Measurements from ENCODE around the gene ATP2A2. TPM values are rescaled to one million over a fixed set of nuclear protein-coding genes. Genes with fewer than 3 reads are reported as not detected.
A peak's percentile ranks its signal among the peaks of the same experiment; 100 is the strongest.

Gene ATP2A2
- total RNA-seq, 1 experiment from 2014 or later: 239 TPM

DNA sequence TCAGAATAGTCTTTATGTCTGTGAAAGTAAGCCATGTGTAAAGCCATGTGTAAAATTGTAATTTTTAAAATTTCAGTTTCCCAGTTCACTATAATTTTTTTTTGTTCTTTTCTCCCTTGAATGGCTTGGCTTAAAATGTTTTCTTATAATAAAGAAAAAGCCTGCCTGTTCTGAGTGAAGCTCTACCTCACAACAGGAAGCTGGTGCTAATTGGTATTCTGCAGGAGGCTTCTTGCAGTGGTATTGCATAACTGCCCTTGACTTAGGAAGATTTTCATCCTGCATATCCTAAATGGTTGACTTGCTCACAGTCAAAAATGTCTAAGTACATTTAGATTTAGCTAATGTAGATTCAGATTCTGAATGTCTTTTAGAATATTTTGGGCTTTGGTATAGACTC, 49.5 kb downstream of the ATP2A2 start:
- intact Hi-C loops (cut with micrococcal nuclease): no loop called here
- H3K4me2 ChIP-seq (ENCODE audit: low read length): no peak overlapping the region

DNA sequence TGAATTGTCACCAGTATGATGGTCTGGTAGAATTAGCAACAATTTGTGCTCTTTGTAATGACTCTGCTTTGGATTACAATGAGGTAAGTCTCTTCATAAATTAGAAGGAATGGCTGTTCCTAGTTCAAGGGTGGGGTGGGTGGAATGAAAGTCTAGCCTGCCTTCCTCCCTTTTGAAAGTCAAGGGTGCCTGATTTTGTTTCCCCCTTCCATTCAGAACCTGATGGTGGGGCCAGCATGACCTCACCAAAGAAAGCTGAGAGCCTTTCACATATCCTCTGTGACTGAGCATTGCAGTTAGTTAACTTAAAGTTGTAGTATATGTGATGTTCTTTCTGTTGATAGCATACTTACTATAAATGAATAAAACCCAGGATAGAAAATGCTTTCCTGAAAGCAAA, 52.2 kb downstream of the ATP2A2 start:
- ChIA-PET RAD21 (ENCODE audit: low non-redundant PET in 1 of 2, low total read pairs in 2 of 2, uncharacterized antibody in 2 of 2, unreplicated experiment in 2 of 2) (no interaction called here), CTCF (no interaction called here), POLR2A (no interaction called here)
- Histone ChIP-seq H3K27ac (ENCODE audit: low read depth, low read length) (no peak overlapping the region), H3K9me2 (ENCODE audit: insufficient read depth) (no peaks in the 10 kb centered on the region), H3K27me3 (ENCODE audit: insufficient read depth, low read length) (no peaks in the 10 kb centered on the region), H4K20me1 (ENCODE audit: insufficient read depth) (peaks cover 16% of the 10 kb centered on the region; the same call in 1 of the 2 replicates), H2AFZ (ENCODE audit: low read depth, low read length, poor library complexity, severe bottlenecking) (no peak overlapping the region), H3K4me3 (replicated peaks in 1 of 2; ENCODE audit: low read depth in 1 of 2, low read length in 2 of 2) (no peak overlapping the region), H3K79me2 (ENCODE audit: insufficient read depth, low read length) (peaks cover 95% of the 10 kb centered on the region), H3K9ac (ENCODE audit: low read length) (no peak overlapping the region), H3K4me1 (ENCODE audit: control insufficient read depth in 1 of 2, insufficient read depth in 2 of 2, low read length in 2 of 2) (no peaks in the 10 kb centered on the region; a peak in 1 of 4 replicates), H3K36me3 (ENCODE audit: control insufficient read depth in 1 of 2, insufficient read depth in 2 of 2, low read length in 2 of 2) (peaks cover 50 to 78% of the 10 kb centered on the region in 2 experiments), H3K4me2 (ENCODE audit: low read length) (no peak overlapping the region), H3K9me3 (ENCODE audit: control insufficient read depth in 1 of 2, insufficient read depth in 1 of 2, low read depth in 1 of 2, low read length in 2 of 2) (no peaks in the 10 kb centered on the region)
- BruUV-seq (replicated peaks): no TSS peak
- intact Hi-C loops (cut with micrococcal nuclease): no loop called here
- ATAC-seq (no peak), DNase-seq (ENCODE audit: low read depth, low spot score) (no peak)
- no peak for TF ChIP-seq EZH2 (IDR thresholded peaks at IDR 0.05)
- no peak for TF ChIP-seq ZFX (IDR thresholded peaks at IDR 0.05)
- no peak for TF ChIP-seq EGR1 (IDR thresholded peaks at IDR 0.05; ENCODE audit: low read depth)
- no peak for TF ChIP-seq MAX (IDR thresholded peaks at IDR 0.05)
- TF ChIP-seq REST (IDR thresholded peaks at IDR 0.05; ENCODE audit: low read depth): no peak
- TF ChIP-seq, protein P1, sequence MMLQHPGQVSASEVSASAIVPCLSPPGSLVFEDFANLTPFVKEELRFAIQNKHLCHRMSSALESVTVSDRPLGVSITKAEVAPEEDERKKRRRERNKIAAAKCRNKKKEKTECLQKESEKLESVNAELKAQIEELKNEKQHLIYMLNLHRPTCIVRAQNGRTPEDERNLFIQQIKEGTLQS (IDR thresholded peaks at IDR 0.05): no peak
- TF ChIP-seq YY1 (IDR thresholded peaks at IDR 0.05; ENCODE audit: extremely low read depth, insufficient replicate concordance, low read depth, low read length): no peak
- no peak for TF ChIP-seq TCF7L2 (IDR thresholded peaks at IDR 0.05; ENCODE audit: borderline replicate concordance, extremely low read depth, insufficient read depth, insufficient read length)
- TF ChIP-seq EZH2phosphoT487 (IDR thresholded peaks at IDR 0.05; ENCODE audit: borderline replicate concordance): no peak
- TF ChIP-seq, protein P2, sequence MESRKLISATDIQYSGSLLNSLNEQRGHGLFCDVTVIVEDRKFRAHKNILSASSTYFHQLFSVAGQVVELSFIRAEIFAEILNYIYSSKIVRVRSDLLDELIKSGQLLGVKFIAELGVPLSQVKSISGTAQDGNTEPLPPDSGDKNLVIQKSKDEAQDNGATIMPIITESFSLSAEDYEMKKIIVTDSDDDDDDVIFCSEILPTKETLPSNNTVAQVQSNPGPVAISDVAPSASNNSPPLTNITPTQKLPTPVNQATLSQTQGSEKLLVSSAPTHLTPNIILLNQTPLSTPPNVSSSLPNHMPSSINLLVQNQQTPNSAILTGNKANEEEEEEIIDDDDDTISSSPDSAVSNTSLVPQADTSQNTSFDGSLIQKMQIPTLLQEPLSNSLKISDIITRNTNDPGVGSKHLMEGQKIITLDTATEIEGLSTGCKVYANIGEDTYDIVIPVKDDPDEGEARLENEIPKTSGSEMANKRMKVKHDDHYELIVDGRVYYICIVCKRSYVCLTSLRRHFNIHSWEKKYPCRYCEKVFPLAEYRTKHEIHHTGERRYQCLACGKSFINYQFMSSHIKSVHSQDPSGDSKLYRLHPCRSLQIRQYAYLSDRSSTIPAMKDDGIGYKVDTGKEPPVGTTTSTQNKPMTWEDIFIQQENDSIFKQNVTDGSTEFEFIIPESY (IDR thresholded peaks at IDR 0.05; ENCODE audit: extremely low read depth, insufficient replicate concordance, low read length): no peak
- no peak for TF ChIP-seq POLR2A (IDR thresholded peaks at IDR 0.05; ENCODE audit: borderline replicate concordance, extremely low read depth, insufficient read depth, insufficient read length)

More for the DNA sequence above, 49.5 kb downstream of the ATP2A2 start:
- no peak overlapping the region for H3K9ac ChIP-seq (ENCODE audit: low read length)
- H3K4me1 ChIP-seq (ENCODE audit: control insufficient read depth in 1 of 2, insufficient read depth in 2 of 2, low read length in 2 of 2): no peaks in the 10 kb centered on the region
- no peaks in the 10 kb centered on the region for H3K9me3 ChIP-seq (ENCODE audit: control insufficient read depth in 1 of 2, insufficient read depth in 1 of 2, low read depth in 1 of 2, low read length in 2 of 2)
- H3K27me3 ChIP-seq (ENCODE audit: insufficient read depth, low read length): no peaks in the 10 kb centered on the region
- ChIA-PET POLR2A (no interaction called here), RAD21 (ENCODE audit: low non-redundant PET in 1 of 2, low total read pairs in 2 of 2, uncharacterized antibody in 2 of 2, unreplicated experiment in 2 of 2) (no interaction called here), CTCF (interaction anchor here (0.8 kb wide), 1 partner anchor 101 kb away, joined by 4 read pairs; no protein-coding TSS in a partner anchor)
- H3K79me2 ChIP-seq (ENCODE audit: insufficient read depth, low read length): peaks cover 96% of the 10 kb centered on the region
- no TSS peak for BruUV-seq (replicated peaks)
- H4K20me1 ChIP-seq (ENCODE audit: insufficient read depth): peaks cover 16% of the 10 kb centered on the region; the same call in 1 of the 2 replicates
- no peak overlapping the region for H2AFZ ChIP-seq (ENCODE audit: low read depth, low read length, poor library complexity, severe bottlenecking)
- DNase-seq (ENCODE audit: low read depth, low spot score): no peak
- no peak overlapping the region for H3K4me3 ChIP-seq (replicated peaks in 1 of 2; ENCODE audit: low read depth in 1 of 2, low read length in 2 of 2)
- TF ChIP-seq CEBPB (IDR thresholded peaks at IDR 0.05; ENCODE audit: low read depth) (peak; percentile 57; the same call in 1 of the 2 replicates), YY1 (IDR thresholded peaks at IDR 0.05; ENCODE audit: extremely low read depth, insufficient replicate concordance, low read depth, low read length) (no peak), SRF (IDR thresholded peaks at IDR 0.05; ENCODE audit: low read depth) (no peak), JUND (IDR thresholded peaks at IDR 0.05) (no peak), RAD21 (IDR thresholded peaks at IDR 0.05; ENCODE audit: low read depth) (no peak), EZH2 (IDR thresholded peaks at IDR 0.05) (no peak)
- TF ChIP-seq, protein P1 (IDR thresholded peaks at IDR 0.05): no peak
- no peak overlapping the region for H3K27ac ChIP-seq (ENCODE audit: low read depth, low read length)
- ATAC-seq: no peak
- H3K36me3 ChIP-seq (ENCODE audit: control insufficient read depth in 1 of 2, insufficient read depth in 2 of 2, low read length in 2 of 2): peaks cover 42 to 77% of the 10 kb centered on the region in 2 experiments
- no peaks in the 10 kb centered on the region for H3K9me2 ChIP-seq (ENCODE audit: insufficient read depth)
